Activated B cell treated with CpG ODN at 0.5 μM for 24 hours (primary cell): ENCODE data around the gene HAT1. TPM values are rescaled to one million over a fixed set of nuclear protein-coding genes. Genes with fewer than 3 reads are reported as not detected.

Source experiments
- ATAC-seq: fragments of 200-7000 bp; cut with Tn5 transposase; one replicate; pipeline ENCODE4 v1.10.0; 2021; ENCODE audit warnings: low read depth, mild to moderate bottlenecking, moderate library complexity
- CTCF ChIA-PET: fragments of 350-600 bp; sonication (Branson Sonifier 250); formaldehyde crosslinking; loops from one replicate; lab custom pipeline; 2021; ENCODE audit warnings: antibody characterized with exemption; lab: Charles Lee
- POLR2A ChIA-PET: fragments of 350-600 bp; sonication (Branson Sonifier 250); formaldehyde crosslinking; loops from one replicate; lab custom pipeline; 2021; ENCODE audit warnings: antibody characterized with exemption; lab: Charles Lee
- DNase-seq: peaks from one replicate; pipeline ENCODE4 v3.0.0; 2022
- H3K27ac Mint-ChIP-seq: one replicate; pipeline ENCODE4 v1.8.0; 2020; ENCODE audit warnings: mixed read lengths
- H3K27me3 Mint-ChIP-seq: one replicate; pipeline ENCODE4 v1.8.0; 2021; ENCODE audit warnings: mixed read lengths
- H3K36me3 Mint-ChIP-seq: one replicate; pipeline ENCODE4 v1.8.0; 2021; ENCODE audit warnings: low read depth, mixed read lengths
- H3K4me1 Mint-ChIP-seq: one replicate; pipeline ENCODE4 v1.8.0; 2021; ENCODE audit warnings: mixed read lengths
- H3K4me3 Mint-ChIP-seq: one replicate; pipeline ENCODE4 v1.8.0; 2020; ENCODE audit warnings: mild to moderate bottlenecking, mixed read lengths
- H3K9me3 Mint-ChIP-seq: one replicate; pipeline ENCODE4 v1.8.0; 2020; ENCODE audit warnings: mixed read lengths
- CTCF ChIP-seq: fragments of 200-600 bp; IDR thresholded peaks from one replicate; pipeline ENCODE4 v1.8.0; 2022; ENCODE audit warnings: antibody characterized with exemption, mild to moderate bottlenecking
- intact Hi-C: fragments of 100-400 bp; cut with micrococcal nuclease; formaldehyde crosslinking; loops from one replicate; pipeline ENCODE4 v1.15.1; 2024
- total RNA-seq: library from RNA; stranded (reverse); gene quantifications from 2 replicates; pipeline ENCODE4 v1.2.3, GENCODE V29; 2022

The HAT1 gene
- total RNA-seq, 1 donor from 2014 or later: 36.2 TPM

GRCh38 chr2:171939058-171939742 is 16.9 kb downstream of the HAT1 start:
- DNase-seq (no peak), ATAC-seq (no peak)
- H3K4me1 Mint-ChIP-seq: peaks cover 5% of the 10 kb centered on the region
- peaks cover 17% of the 10 kb centered on the region for H3K36me3 Mint-ChIP-seq
- H3K27ac Mint-ChIP-seq: no peak overlapping the region
- no peaks in the 10 kb centered on the region for H3K9me3 Mint-ChIP-seq
- no peak for TF ChIP-seq CTCF
- ChIA-PET POLR2A (interaction anchor here (0.7 kb wide), 1 partner anchor 251 kb away, joined by 4 read pairs; no protein-coding TSS in a partner anchor), CTCF (interaction anchor here (0.8 kb wide), 1 partner anchor 340 kb away, joined by 3 read pairs; no protein-coding TSS in a partner anchor)
- no peaks in the 10 kb centered on the region for H3K27me3 Mint-ChIP-seq
- intact Hi-C loops: no loop called here
- no peak overlapping the region for H3K4me3 Mint-ChIP-seq

DNA sequence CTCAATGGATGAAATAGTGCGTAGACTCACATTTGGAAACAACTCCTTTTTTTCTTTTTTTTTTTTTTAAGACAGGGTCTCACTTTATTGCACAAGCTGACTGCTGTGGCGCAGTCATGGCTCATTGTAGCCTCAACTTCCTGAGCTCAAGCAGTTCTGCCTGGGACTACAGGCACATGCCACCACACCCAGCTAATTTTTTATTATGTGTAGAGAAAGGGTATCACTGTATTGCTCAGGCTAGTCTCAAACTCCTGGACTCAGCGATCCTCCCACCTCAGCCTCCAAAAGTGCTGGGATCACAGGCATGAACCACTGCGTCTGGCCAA is 17.4 kb downstream of the HAT1 start:
- DNase-seq: no peak
- Mint-ChIP-seq H3K4me3 (no peak overlapping the region), H3K36me3 (peaks cover 20% of the 10 kb centered on the region), H3K9me3 (no peaks in the 10 kb centered on the region), H3K27me3 (no peaks in the 10 kb centered on the region), H3K27ac (no peak overlapping the region), H3K4me1 (peaks cover 5% of the 10 kb centered on the region)
- intact Hi-C loops: no loop called here
- ATAC-seq: no peak
- ChIA-PET CTCF (interaction anchor here (0.7 to 0.8 kb wide), 2 partner anchors 341 to 522 kb away, joined by 3 read pairs; no protein-coding TSS in a partner anchor), POLR2A (interaction anchor here (0.7 kb wide), 1 partner anchor 251 kb away, joined by 4 read pairs; no protein-coding TSS in a partner anchor)
- TF ChIP-seq CTCF: no peak

- peaks cover 4% of the 10 kb centered on the region for H3K4me1 Mint-ChIP-seq
- intact Hi-C loops: no loop called here
- H3K27me3 Mint-ChIP-seq: no peaks in the 10 kb centered on the region
- ATAC-seq: no peak
- ChIA-PET CTCF (interaction anchor here (0.8 kb wide), 1 partner anchor 238 kb away, joined by 3 read pairs; no protein-coding TSS in a partner anchor), POLR2A (no interaction called here)
- H3K36me3 Mint-ChIP-seq: peaks cover 20% of the 10 kb centered on the region
- TF ChIP-seq CTCF: no peak
- H3K4me3 Mint-ChIP-seq: no peak overlapping the region
- H3K27ac Mint-ChIP-seq: no peak overlapping the region
- no peak for DNase-seq
- no peaks in the 10 kb centered on the region for H3K9me3 Mint-ChIP-seq
Observed at GRCh38 chr2:171941316-171941699, 19.0 kb downstream of the HAT1 start.

DNA sequence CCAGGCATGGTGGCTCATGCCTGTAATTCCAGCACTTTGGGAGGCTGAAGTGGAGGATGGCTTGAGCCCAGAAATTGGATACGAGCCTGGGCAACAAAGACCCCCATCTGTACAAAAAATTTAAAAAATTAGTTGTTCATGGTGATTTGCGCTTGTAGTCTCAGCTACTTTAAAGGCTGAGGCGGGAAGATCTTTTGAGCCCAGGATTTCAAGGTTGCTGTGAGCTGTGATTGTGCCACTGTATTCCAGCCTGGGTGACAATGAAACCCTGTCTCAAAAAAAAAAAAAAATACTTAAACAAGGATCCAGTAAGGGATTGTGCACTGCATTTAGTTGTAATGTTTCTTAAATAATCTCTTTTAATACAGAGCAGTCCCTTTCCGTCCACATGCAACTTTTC is 21.6 kb downstream of the HAT1 start:
- no peaks in the 10 kb centered on the region for H3K9me3 Mint-ChIP-seq
- no peak for ATAC-seq
- intact Hi-C loops: no loop called here
- ChIA-PET CTCF (no interaction called here), POLR2A (no interaction called here)
- H3K36me3 Mint-ChIP-seq: peaks cover 28% of the 10 kb centered on the region
- H3K27ac Mint-ChIP-seq: no peak overlapping the region
- no peaks in the 10 kb centered on the region for H3K27me3 Mint-ChIP-seq
- no peak for DNase-seq
- no peak for TF ChIP-seq CTCF
- no peaks in the 10 kb centered on the region for H3K4me1 Mint-ChIP-seq
- H3K4me3 Mint-ChIP-seq: no peak overlapping the region

DNA sequence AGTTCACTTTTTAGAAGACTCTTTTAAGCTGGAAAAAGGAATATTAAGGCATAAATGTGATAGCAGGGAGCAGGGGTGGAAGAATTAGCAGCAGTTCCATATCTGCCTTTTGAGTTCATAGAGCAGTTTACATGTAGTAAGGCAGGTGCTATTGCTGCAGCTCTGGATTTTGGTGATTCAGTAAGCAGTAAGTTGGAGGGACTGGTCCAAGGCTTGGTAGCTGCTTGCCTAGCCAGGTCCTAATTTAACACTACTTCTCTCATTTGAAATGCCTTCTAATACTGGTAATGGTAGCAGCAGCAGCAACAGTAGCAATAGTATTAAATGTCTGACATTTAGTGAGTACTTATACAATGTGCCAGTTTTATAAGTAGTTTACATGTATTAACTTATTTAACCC is 30.0 kb downstream of the HAT1 start:
- no peak for DNase-seq
- TF ChIP-seq CTCF: no peak
- no peaks in the 10 kb centered on the region for H3K9me3 Mint-ChIP-seq
- no peak for ATAC-seq
- POLR2A ChIA-PET: no interaction called here
- H3K4me1 Mint-ChIP-seq: no peaks in the 10 kb centered on the region
- H3K27me3 Mint-ChIP-seq: no peaks in the 10 kb centered on the region
- intact Hi-C loops: loop anchor here (10.0 kb wide), 1 partner anchor 513 kb away; no protein-coding TSS in a partner anchor
- peaks cover 42% of the 10 kb centered on the region for H3K36me3 Mint-ChIP-seq
- CTCF ChIA-PET: no interaction called here
- H3K4me3 Mint-ChIP-seq: no peak overlapping the region
- no peak overlapping the region for H3K27ac Mint-ChIP-seq
